Left cardiac atrium (tissue), 4 donors: ENCODE measurements around the gene ZNF600. TPM values are rescaled to one million over a fixed set of nuclear protein-coding genes. Genes with fewer than 3 reads are reported as not detected.
"Not testable (repeated sequence)": the region's sequence is repeated elsewhere in the genome, so short reads cannot be mapped to it uniquely, and the experiment has no call there.

Source experiments
- ATAC-seq, 2 donors: fragments of 200-7000 bp; cut with Tn5 transposase; one replicate each; pipeline ENCODE4 v1.9.1; 2020; ENCODE audit warnings: mild to moderate bottlenecking in 2 of 2, moderate library complexity in 2 of 2
- DNase-seq: peaks from one replicate; pipeline ENCODE4 v3.0.0-alpha.2; 2020
- intact Hi-C, 2 donors: fragments of 100-400 bp; cut with DNase I; formaldehyde crosslinking; loops; one replicate each; pipeline versions ENCODE4 v1.14.1 to v1.15.1; 2022 to 2023
- total RNA-seq, 2 donors: library from RNA; stranded (reverse); fragmentation: NEBNext Ultra II Directional; extraction: Animal tissue kit (Norgen Biotek cat#: 25700); gene quantifications; one replicate each; pipeline ENCODE4 v1.2.1, GENCODE V29; 2021
- donor health status: DM: no; HTN: yes; CAD: no.
- donor health status: DM: no; HTN: yes; CAD: no; lungs with severe emphysema.
- donor health status: DM: yes; HTN: yes; CAD: no.
- donor health status: Dilated cardiomyopathy.

ZNF600 gene
- total RNA-seq, 2 donors from 2014 or later, result 3.9 to 4.4 TPM

GRCh38 chr19:52715330-52715729 is 71.3 kb downstream of the ZNF600 start:
- intact Hi-C loops, DNase-seq, ATAC-seq: not testable (repeated sequence)

Other genes with a start within 250 kb of the ZNF600 start
- 10 to 100 TPM; 14.6 to 18.4 TPM for gene ZNF701, start 216.5 kb downstream of the ZNF600 start, total RNA-seq
- gene ZNF83, start 148.4 kb downstream of the ZNF600 start, total RNA-seq, result 10 to 100 TPM; 18.2 to 19.3 TPM
- gene ZNF611, start 51.7 kb downstream of the ZNF600 start, total RNA-seq, result 10 to 100 TPM in 1 of 2 donors, 1 to 10 TPM in 1; 9.2 to 11.3 TPM
- gene ZNF28, start 34.8 kb upstream of the ZNF600 start, total RNA-seq, result 1 to 10 TPM; 8.6 to 9.0 TPM
- gene ZNF468, start 70.8 kb upstream of the ZNF600 start, total RNA-seq, result 1 to 10 TPM; 8.5 to 8.7 TPM
- 10 to 100 TPM; 10.7 to 12.9 TPM for gene ZNF320, start 110.8 kb upstream of the ZNF600 start, total RNA-seq
- 1 to 10 TPM; 1.7 to 1.9 TPM for gene ZNF888, start 136.6 kb upstream of the ZNF600 start, total RNA-seq
- 1 to 10 TPM; 3.8 to 5.1 TPM for gene ZNF816, start 176.1 kb upstream of the ZNF600 start, total RNA-seq
- not detected for gene ERVV-1, start 227.1 kb upstream of the ZNF600 start, total RNA-seq